ENCODE results near the gene MT1G.
"Not testable (repeated sequence)": the region's sequence is repeated elsewhere in the genome, so short reads cannot be mapped to it uniquely, and the experiment has no call there.

Gene MT1G

DNA sequence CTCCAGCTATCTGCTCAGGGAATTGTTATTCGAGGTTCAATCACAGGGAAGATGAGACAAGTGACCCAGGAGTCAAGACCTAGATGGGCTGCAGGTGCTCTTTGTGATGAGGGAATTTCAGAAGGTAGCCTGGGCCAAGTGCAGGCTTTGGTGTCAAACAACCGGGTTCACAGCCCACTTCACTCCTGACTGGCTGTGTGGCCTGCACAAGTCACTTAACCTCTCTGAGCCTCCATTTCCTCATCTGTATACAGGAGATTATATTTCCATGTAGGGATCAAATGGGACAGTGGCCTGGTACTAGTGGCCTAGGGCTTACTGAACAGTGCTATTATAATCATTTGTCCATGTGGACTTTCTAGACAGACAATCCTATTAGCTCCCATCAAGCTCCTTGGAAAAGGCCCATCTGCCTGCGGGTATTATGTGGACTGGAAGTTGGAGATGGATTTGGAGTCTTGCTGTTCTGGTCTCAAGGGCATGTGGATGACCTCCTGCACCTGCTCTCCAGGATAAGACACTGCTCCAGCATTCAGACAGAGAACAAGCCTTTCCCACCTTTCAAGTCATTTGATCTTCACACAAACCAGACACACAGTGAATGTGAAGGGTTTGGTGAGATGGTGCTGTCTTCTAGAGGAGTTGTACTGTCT is 11.3 kb upstream of the MT1G start:
- no peak overlapping the region for H3K4me3 Mint-ChIP-seq
- H3K9me3 Mint-ChIP-seq: no peaks in the 10 kb centered on the region
- no peaks in the 10 kb centered on the region for H3K36me3 Mint-ChIP-seq (ENCODE audit: low read depth)
- H3K27me3 Mint-ChIP-seq (ENCODE audit: low read depth): peaks cover 79% of the 10 kb centered on the region
- TF ChIP-seq, protein P1, sequence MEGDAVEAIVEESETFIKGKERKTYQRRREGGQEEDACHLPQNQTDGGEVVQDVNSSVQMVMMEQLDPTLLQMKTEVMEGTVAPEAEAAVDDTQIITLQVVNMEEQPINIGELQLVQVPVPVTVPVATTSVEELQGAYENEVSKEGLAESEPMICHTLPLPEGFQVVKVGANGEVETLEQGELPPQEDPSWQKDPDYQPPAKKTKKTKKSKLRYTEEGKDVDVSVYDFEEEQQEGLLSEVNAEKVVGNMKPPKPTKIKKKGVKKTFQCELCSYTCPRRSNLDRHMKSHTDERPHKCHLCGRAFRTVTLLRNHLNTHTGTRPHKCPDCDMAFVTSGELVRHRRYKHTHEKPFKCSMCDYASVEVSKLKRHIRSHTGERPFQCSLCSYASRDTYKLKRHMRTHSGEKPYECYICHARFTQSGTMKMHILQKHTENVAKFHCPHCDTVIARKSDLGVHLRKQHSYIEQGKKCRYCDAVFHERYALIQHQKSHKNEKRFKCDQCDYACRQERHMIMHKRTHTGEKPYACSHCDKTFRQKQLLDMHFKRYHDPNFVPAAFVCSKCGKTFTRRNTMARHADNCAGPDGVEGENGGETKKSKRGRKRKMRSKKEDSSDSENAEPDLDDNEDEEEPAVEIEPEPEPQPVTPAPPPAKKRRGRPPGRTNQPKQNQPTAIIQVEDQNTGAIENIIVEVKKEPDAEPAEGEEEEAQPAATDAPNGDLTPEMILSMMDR (IDR thresholded peaks at IDR 0.05; ENCODE audit: unreplicated experiment in 3 of 3): no peak
- no peak overlapping the region for H3K27ac Mint-ChIP-seq
- peaks cover 24% of the 10 kb centered on the region for H3K4me1 Mint-ChIP-seq

DNA sequence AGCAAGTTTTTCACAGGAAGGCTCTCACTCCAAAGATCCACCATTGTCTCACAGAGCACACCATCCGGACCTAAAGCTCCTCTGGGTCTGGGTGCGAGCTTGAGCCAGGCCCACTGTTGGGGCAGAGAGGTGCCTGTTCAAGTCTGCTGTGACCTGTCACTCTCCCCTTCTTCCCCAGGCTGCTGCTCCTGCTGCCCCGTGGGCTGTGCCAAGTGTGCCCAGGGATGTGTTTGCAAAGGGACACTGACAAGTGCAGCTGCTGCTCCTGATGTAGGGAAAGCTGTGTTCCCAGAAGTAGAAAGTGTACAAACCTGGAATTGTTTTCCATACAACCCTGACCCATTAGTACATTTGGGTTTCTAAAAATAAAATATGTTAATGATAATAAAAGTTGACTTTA is 9.6 kb upstream of the MT1G start:
- no peaks in the 10 kb centered on the region for H3K9me3 Mint-ChIP-seq
- peaks cover 20% of the 10 kb centered on the region for H3K4me1 Mint-ChIP-seq
- H3K27me3 Mint-ChIP-seq (ENCODE audit: low read depth): peaks cover 87% of the 10 kb centered on the region
- peak overlapping the region in 1 of 3 experiments; percentile 31 for H3K4me3 Mint-ChIP-seq
- no peak overlapping the region for H3K27ac Mint-ChIP-seq
- no peaks in the 10 kb centered on the region for H3K36me3 Mint-ChIP-seq (ENCODE audit: low read depth)
- TF ChIP-seq, protein P1 (IDR thresholded peaks at IDR 0.05; ENCODE audit: unreplicated experiment in 3 of 3): no peak

DNA sequence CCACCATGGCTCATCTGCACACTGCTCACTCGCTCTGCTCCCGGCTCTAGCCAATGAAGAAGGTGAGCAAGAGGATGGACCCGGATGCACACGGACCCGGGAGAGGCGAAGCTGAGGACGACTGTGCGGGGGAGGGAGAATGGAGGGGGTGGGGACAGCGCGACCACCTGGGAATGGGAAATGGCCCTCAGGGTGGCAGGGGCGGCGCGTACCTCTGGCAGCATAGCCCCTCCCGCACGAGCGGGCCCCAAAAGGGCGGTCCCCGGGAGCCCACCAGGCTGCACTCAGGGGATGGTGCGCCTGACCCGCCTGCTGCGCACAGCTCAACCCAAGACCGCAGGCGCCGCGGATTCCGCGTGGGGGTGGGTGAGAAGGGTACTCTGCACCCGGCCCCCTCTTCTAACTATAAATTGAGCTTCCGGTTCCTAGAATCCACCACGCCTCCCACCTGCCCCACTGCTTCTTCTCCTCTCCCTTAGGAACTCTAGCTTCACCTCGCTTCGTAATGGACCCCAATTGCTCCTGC is 7.9 kb upstream of the MT1G start:
- TF ChIP-seq, protein P1 (IDR thresholded peaks at IDR 0.05; ENCODE audit: unreplicated experiment in 3 of 3): no peak
- no peaks in the 10 kb centered on the region for H3K9me3 Mint-ChIP-seq
- H3K27me3 Mint-ChIP-seq (ENCODE audit: low read depth): peaks cover 92% of the 10 kb centered on the region
- peak overlapping the region; percentile 65 to 79 (median 74) for H3K4me3 Mint-ChIP-seq
- H3K36me3 Mint-ChIP-seq (ENCODE audit: low read depth): no peaks in the 10 kb centered on the region
- H3K4me1 Mint-ChIP-seq: peaks cover 14% of the 10 kb centered on the region
- H3K27ac Mint-ChIP-seq: no peak overlapping the region

DNA sequence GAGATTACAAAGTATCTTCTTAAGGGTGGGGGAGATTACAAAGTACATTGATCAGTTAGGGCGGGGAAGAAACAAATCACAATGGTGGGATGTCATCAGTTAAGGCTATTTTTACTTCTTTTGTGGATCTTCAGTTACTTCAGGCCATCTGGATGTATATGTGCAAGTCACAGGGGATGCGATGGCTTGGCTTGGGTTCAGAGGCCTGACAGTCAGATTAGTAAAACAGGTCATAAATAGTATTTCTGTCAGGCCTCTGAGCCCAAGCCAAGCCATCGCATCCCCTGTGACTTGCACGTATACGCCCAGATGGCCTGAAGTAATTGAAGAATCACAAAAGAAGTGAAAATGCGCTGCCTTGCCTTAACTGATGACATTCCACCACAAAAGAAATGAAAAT is 6.7 kb upstream of the MT1G start:
- Mint-ChIP-seq H3K27me3 (ENCODE audit: low read depth) (peaks cover 97% of the 10 kb centered on the region), H3K4me1 (peaks cover 14% of the 10 kb centered on the region)
- not testable (repeated sequence) for H3K27ac Mint-ChIP-seq; H3K9me3 Mint-ChIP-seq; H3K36me3 Mint-ChIP-seq (ENCODE audit: low read depth); H3K4me3 Mint-ChIP-seq

DNA sequence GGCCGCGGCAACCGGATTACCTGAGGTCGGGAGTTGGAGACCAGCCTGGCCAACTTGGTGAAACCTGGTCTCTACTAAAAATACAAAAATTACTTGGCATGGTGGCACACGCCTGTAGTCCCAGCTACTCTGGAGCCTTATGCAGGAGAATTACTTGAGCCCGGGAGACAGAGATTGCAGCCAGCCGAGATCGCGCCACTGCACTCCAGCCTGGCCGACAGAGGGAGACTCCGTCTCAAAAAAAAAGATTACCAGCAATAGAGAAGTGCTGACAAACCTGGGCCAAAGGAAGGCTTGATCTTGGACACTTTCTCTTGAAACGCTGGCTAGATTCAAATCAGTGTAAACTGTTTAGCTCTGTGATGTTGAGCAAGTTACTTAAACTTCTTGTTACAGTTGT is 6.1 kb upstream of the MT1G start:
- no peak overlapping the region for H3K27ac Mint-ChIP-seq
- peaks cover 98% of the 10 kb centered on the region for H3K27me3 Mint-ChIP-seq (ENCODE audit: low read depth)
- TF ChIP-seq, protein P1 (IDR thresholded peaks at IDR 0.05; ENCODE audit: unreplicated experiment in 3 of 3): peak; percentile 44 to 54 (median 52)
- no peaks in the 10 kb centered on the region for H3K36me3 Mint-ChIP-seq (ENCODE audit: low read depth)
- H3K9me3 Mint-ChIP-seq: no peaks in the 10 kb centered on the region
- H3K4me1 Mint-ChIP-seq: peaks cover 14% of the 10 kb centered on the region
- peak overlapping the region in 1 of 3 experiments; percentile 10 for H3K4me3 Mint-ChIP-seq

DNA sequence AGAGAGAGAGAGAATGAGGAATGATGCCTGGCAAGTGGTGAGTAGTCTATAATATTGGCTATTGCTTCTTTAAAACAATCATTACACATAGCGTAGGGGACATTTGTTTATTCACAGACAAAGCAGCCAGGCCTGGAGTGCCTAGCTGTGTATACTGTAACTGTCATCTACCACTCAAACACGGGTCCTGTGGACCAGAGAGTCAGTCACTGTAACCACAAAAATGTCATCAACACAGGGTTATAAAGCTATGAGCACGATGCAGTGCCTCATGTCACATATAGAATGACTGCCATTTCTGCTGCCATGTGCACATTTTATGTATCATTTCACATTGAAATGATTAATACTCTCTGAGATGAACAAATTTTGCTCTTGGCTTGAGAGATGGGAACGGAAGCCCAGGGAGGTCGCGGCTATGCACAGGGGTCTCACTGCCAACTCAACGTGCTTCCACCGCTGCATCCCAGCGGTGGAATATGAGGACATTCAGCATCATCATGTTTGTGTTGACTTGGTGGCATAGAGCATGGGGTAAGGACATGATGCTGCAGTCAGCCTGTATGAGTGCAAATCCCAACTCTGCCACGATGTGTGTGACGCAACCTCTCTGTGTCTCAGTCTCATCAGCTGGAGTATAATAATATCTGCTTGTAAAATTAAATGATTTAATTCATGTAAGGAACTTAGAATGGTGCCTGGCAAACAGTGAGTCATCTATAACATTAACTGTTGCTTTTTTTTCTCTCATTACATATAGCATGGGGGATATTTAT is 5.1 kb upstream of the MT1G start:
- Mint-ChIP-seq H3K9me3 (no peaks in the 10 kb centered on the region), H3K36me3 (ENCODE audit: low read depth) (no peaks in the 10 kb centered on the region), H3K4me1 (peaks cover 21% of the 10 kb centered on the region), H3K27me3 (ENCODE audit: low read depth) (peaks cover 100% of the 10 kb centered on the region), H3K4me3 (no peak overlapping the region), H3K27ac (no peak overlapping the region)
- TF ChIP-seq, protein P1 (IDR thresholded peaks at IDR 0.05; ENCODE audit: unreplicated experiment in 3 of 3): no peak

DNA sequence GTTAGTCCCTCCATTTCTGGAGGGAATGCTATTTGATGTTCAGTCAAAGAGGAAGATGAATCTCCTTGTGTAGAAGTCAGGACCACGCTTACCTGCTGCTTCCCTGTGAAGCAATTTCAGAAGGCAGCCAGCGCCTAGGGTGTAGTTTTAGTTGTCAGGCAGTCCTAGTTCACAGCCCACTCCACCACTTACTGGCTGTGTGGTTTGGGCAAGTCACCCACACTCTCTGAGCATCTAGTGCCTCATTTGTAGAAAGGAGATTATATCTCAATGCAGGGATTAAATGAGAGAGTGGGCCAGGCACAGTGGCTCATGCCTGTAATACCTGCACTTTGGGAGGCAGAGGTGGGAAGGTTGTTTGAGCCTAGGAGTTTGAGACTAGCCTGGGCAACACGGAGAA is 4.3 kb upstream of the MT1G start:
- not testable (repeated sequence) for H3K36me3 Mint-ChIP-seq (ENCODE audit: low read depth); H3K27ac Mint-ChIP-seq; H3K9me3 Mint-ChIP-seq; H3K4me3 Mint-ChIP-seq
- Mint-ChIP-seq H3K27me3 (ENCODE audit: low read depth) (peaks cover 100% of the 10 kb centered on the region), H3K4me1 (peaks cover 21% of the 10 kb centered on the region)

DNA sequence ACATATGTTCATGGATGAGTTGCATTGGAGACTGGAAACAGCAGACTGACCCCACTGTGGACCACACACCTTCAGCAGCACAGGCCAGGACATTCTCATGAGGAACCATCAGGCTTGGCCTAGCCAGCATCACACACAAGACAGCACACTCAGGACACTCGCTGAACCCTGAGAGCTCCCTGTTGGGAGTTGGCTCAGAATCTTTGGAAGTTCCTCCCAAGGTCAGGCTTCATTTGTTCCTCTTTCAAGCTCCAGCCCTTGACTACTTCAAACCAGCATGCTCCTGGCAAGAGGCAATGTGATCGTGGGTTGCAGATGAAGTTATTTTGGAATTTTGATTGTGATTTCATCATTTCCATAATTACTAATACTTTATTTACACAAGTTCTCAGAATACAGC is 3.8 kb upstream of the MT1G start:
- Mint-ChIP-seq H3K4me1 (peaks cover 21% of the 10 kb centered on the region), H3K27me3 (ENCODE audit: low read depth) (peaks cover 100% of the 10 kb centered on the region), H3K4me3 (peak overlapping the region in 1 of 3 experiments; percentile 6)
- not testable (repeated sequence) for H3K36me3 Mint-ChIP-seq (ENCODE audit: low read depth); H3K9me3 Mint-ChIP-seq; H3K27ac Mint-ChIP-seq

All from nephron (organoid).